ENCODE measurements around the gene CD82.

DNA sequence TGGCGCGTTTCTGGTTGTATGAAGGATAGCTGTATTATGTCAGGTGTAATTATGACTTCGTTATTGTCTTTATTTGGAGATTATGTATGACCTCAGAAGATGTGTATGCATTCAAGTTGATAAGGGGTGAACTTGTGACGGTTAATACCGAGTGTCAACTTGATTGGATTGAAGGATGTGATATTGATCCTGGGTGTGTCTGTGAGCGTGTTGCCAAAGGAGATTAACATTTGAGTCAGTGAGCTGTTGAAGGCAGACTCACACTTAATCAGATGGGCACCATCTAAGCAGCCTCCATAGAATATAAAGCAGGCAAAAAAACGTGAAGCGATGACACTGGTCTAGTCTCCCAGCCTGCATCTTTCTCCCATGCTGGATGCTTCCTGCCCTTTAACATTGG, 15.3 kb upstream of the CD82 start:
- no peak for TF ChIP-seq EZH2phosphoT487 (IDR thresholded peaks at IDR 0.05; ENCODE audit: low read depth)
- TF ChIP-seq, protein P1, sequence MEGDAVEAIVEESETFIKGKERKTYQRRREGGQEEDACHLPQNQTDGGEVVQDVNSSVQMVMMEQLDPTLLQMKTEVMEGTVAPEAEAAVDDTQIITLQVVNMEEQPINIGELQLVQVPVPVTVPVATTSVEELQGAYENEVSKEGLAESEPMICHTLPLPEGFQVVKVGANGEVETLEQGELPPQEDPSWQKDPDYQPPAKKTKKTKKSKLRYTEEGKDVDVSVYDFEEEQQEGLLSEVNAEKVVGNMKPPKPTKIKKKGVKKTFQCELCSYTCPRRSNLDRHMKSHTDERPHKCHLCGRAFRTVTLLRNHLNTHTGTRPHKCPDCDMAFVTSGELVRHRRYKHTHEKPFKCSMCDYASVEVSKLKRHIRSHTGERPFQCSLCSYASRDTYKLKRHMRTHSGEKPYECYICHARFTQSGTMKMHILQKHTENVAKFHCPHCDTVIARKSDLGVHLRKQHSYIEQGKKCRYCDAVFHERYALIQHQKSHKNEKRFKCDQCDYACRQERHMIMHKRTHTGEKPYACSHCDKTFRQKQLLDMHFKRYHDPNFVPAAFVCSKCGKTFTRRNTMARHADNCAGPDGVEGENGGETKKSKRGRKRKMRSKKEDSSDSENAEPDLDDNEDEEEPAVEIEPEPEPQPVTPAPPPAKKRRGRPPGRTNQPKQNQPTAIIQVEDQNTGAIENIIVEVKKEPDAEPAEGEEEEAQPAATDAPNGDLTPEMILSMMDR (IDR thresholded peaks at IDR 0.05; ENCODE audit: low read depth, low read length): no peak

Measured in OCI-LY3 (cell line).